Prostate gland (tissue), 2 donors: Measurements from ENCODE around the gene FOXP1.

Experiments
- CTCF ChIP-seq, 4 experiments: fragments of 200-600 bp in 2 of 4; fragments of 450-650 bp in 2 of 4; sonication (generic) in 2 of 4; IDR thresholded peaks; 1 replicate in 3 of 4; 2 replicates in 1 of 4; pipeline ENCODE4 v1.5.1; 2016 to 2019; ENCODE audit warnings: antibody characterized with exemption in 4 of 4, mild to moderate bottlenecking in 2 of 4, moderate library complexity in 2 of 4
- POLR2A ChIP-seq: fragments of 450-650 bp; IDR thresholded peaks from one replicate; pipeline ENCODE4 v1.6.1; 2016; ENCODE audit warnings: antibody characterized with exemption, mild to moderate bottlenecking
- POLR2AphosphoS5 ChIP-seq: sonication (generic); formaldehyde crosslinking; IDR thresholded peaks from one replicate; pipeline ENCODE4 v1.6.1; 2017; ENCODE audit warnings: antibody characterized with exemption

- TF ChIP-seq CTCF (IDR thresholded peaks at IDR 0.05), result no peak
- TF ChIP-seq POLR2A, result no peak
- TF ChIP-seq POLR2AphosphoS5, result peak; percentile 3
These were observed 519.7 kb downstream of the FOXP1 start for GRCh38 chr3:71063773-71064290.
